GM21526 (cell line): ENCODE results near the gene TRAPPC11.
A peak's percentile ranks its signal among the peaks of the same experiment; 100 is the strongest.

ENCODE experiments used
- ATAC-seq: cut with Tn5 transposase; IDR thresholded peaks from one replicate; pipeline ENCODE4 v1.9.1; 2021; ENCODE audit warnings: moderate library complexity; ENCODE audit not compliant: unreplicated experiment, low FRiP score

TRAPPC11 gene

DNA sequence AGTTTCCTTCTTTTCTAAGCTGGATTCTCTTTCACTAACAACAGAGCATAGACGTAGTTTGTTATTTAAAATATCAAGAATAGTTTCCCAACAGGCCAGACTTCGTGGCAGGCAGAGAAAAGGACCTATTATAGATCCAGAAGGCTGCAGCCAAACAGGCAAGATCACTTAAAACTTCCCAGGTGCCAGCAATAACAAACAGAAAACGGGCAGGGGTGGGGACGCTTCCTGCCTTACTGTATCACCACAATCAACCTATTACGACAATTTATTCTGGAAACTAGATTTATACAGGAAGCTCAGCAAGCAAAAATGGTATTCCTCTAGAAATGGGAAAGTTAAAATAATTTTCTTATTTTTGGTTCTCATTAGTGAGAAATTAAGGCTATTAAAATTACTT lies 22.2 kb upstream of the TRAPPC11 start:
- no peak for ATAC-seq

DNA sequence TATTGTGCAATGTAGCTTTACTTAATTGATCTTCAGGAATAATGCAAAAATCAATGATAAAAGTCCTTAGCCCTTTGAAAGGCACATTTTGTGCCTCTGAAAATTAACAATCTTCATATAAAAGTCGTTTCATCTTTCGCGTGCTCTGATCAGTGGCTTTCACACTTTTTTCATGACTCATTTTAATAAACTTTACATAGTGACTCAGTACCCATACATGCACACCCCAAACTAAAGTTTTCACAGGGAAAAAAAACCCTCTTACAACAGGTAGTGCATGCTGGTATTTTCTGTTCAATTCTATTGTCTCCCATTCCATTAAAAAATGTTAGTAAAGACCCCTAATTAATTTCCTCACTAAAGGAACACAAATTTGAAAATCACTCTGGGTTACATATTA lies 21.6 kb upstream of the TRAPPC11 start:
- ATAC-seq = no peak

DNA sequence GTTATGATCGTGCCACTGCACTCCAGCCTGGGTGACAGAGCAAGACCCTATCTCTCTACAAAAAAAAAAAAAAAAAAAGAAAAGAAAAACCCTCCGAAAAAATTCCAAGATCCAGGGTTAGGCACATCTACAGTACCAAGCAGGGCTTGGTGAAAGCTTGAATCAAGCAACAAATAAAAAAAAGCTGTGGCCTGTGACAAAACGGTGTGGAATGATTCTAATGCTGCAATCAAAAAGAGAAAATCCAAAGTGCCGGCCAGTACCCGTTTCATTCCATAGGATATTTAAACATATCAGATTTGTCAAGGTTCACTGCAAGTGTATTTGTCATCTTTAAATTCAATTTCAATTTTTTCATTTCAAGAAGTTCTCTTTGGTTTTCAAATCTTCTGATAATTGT lies 20.7 kb upstream of the TRAPPC11 start:
- no peak for ATAC-seq

DNA sequence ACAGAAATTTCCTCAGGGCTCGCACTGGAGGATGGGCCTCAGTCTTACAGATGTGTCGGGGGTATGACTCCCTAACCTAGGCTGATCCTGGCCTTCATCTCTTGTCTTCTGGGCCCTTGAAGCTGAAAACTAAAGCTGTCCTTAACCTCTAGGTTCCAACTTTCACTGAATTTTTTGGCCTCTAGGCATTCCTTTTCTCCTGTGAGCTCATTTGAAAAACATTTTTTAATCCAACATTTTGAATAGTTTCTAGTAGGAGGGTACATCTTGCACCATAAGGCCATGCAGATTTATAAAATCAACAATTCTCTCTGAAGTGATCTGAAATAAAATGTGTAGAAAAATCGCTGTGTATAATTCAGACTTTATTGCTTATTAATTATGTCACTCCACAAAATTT lies 19.8 kb upstream of the TRAPPC11 start:
- no peak for ATAC-seq

DNA sequence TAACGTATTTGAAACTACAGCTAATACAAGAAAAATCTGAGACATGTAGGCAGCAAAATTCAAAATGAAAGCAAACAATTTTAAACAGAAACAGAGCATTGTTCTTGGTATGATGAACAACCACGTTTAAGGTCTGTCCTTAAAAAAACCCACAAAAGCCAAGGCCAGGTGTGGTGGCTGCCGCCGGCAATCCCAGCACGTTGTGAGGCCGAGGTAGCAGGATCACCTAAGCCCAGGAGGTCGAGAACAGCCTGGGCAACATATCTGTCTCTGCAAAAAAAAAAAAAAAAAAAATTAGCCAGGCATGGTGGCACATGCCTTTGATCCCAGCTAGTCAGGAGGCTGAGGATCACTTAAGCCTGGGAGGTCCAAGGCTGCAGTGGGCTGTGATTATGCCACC lies 13.8 kb upstream of the TRAPPC11 start:
- ATAC-seq = no peak

DNA sequence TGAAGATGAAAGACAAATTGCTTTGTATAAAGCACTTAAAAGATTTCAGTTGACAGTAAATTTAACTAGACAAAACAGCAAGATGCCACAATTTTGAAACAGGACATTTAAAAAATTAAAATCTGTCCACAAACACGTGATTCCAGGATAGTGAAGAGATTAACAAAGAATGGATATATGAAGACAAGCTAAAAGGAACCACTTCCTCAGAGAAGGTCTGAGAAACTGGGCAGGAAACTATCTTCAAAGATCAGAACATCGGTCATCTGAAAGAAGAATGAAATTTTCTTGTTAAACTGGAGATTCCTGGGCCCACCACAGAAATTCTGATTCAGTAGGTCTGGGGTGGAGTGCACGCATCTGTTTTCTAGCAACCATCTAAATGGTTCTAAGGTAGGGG lies 1.5 kb upstream of the TRAPPC11 start:
- no peak for ATAC-seq

DNA sequence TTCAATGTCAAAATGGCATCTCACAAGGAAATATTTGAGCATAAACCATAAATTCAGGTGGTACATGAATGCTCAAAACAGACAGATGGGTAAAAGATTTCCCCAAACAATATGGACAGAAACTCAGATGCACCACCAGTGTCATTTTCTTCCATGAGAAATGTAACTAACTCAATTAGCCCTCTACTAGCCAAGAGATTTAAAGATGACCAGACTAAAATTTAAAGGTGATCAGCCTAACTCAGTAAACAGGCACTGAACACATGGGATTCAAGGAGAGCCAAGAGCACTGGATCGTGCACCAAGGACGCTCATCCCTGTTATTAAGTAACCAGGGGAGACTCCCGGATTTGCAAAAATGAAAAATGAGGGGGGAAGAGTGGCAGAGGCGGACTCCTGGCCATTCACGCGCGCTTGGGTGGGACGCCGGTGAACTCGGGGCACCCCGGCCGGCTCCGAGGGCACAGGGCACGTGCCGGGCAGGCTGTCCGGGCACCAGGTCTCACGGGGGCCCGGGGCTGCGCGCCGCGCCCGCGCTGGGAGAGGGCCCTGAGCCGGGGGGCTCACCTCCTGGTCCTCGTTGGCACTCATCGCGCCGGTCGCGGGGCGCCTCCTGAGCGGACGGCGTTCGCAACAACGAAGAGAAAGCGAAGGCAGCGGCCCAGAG lies 598 bp upstream of the TRAPPC11 start:
- ATAC-seq = peak; percentile 29

DNA sequence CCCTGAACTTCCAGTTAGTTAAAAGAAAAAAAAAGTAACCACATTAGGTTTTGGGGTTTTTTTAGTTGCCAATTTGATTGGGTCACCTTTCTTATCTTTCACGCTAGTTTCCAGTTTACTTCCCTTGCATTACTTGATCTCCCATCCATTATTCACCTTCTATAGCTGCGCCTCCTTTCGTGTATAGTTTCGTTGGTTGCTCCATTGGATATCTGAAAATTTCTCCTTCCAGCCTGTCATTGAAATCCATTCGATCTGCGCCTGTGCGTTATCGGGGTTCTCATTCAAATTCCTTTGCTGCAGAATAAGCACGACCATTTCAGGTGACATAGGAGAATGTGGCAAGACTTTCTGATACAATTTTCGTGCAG lies 764 bp downstream of the TRAPPC11 start:
- no peak for ATAC-seq

DNA sequence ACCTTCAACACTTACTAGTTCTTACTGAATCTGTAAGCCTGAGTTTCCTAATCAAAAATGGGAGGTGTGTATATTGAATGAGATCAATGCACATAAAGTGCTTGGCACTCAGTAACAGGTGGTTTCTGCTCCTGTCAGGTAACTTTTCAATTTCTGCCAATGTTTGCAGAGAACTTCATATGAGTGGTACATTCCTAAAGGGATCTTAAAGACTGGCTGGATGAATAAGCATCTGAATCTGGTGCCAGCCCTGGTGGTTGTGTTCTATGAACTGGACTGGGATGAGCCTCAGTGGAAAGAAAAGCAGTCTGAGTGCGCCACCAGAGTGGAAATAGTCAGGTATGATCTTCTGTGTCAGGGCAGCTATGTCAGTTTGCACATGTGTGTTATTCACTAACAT lies 7.0 kb downstream of the TRAPPC11 start:
- ATAC-seq = no peak

DNA sequence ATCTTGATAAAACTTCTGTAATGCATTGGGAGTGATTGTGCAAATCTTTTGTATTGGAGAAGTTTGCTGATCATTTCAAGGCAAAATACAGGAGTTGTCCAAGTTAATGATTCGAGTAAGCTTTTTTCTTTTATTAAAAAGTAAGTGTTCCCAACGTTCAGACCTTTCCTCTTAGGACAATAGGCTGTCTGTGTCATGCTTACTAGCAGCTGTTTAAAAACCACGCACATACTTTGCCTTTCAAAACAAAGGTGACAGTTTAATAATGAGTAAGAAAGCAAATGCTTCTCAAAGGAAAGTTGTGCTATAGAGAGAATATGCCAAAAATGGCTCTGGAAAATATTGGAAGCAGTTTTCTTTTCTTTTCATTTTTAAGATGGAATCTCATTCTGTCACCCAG lies 11.2 kb downstream of the TRAPPC11 start:
- no peak for ATAC-seq

DNA sequence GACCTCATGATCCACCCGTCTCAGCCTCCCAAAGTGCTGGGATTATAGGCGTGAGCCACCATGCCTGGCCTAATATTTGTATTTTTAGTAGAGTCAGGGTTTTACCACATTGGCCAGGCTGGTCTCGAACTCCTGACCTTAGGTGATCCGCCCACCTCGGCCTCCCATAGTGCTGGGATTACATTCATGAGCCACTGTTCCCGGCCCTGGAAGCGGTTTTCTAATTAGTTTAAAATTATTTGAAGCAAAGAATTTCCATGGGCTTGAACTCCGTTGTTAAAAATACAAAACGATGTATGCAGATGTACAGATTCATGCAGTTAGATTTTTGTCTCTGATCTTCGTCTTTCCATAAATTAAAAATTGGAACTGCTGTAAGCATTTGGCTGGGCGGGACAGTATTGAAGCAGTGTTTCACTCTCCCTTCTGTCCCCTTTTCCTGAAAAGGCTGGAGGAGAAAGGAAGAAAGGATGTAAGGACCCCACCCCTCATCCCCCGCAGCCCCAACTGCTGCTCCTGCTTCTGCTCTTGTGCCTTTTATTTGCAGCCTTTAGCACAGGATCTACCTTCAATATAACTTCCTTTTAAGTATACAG lies 12.0 kb downstream of the TRAPPC11 start:
- ATAC-seq = no peak

DNA sequence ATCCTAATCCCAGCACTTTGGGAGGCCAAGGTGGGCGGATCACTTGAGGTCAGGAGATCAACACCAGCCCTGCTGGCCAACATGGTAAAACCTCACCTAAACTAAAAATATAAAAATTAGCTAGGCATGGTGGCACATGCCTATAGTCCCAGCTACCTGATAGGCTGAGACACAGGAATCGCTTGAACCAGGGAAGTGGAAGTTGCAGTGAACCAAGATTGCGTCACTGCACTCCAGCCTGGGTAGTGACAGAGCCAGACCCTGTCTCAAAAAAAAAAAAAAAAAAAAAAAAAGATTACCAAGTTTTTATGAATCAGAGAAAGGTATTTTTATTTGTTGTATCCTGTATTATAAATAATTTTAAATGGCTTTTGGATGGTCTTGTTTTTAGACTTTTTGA lies 15.1 kb downstream of the TRAPPC11 start:
- ATAC-seq = no peak

DNA sequence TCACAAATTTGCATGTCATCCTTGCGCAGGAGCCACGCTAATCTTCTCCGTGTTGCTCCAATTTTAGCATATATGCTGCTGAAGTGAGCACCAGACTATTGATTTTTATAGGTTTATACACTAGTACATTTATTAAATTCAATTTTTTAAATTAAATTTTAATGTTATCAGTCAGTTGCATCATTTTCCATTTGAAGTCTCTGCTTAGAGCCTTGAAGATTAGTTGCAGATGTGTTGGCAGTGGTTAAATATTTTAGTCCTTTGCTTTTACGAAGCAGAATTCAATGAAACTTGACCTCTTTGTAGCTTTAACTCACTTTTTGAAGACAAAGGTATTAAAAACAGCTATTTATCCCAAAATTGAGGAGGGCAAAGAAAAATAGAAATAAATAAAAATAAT lies 16.5 kb downstream of the TRAPPC11 start:
- no peak for ATAC-seq

DNA sequence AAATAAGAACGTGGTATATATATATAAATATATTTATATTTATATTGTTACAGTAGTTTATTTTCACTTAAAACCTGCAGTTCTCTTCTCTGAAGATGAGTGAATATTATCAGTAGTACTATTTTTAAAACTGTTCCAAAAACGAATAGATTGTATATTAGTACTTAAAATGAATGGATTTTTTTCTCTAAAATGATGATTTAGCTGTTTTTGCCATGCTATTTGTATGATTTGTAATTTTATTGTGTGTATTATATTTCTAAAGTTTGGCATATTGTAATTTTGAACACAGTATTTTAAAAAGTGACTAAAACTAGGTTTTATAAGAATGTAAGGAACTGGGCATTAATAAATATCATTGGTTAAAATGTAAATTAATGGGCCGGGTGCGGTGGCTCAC lies 22.0 kb downstream of the TRAPPC11 start:
- ATAC-seq = no peak

DNA sequence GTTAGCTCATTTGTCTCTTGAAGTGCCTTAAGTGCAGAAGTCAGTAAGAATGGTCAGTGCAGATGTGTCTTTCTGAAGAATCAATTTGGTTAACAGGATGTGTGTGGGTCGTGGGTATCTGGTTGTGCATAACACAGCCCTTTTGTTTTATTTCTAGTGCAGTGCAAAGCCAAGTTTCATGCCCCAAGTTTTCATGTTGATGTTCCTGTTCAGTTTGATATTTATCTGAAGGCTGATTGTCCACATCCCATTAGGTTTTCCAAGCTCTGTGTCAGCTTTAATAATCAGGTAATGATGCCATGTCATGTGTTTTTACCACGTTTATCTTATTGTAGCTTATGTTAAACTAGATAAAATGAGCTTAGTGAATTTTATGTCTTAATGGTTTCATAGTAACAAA lies 27.4 kb downstream of the TRAPPC11 start:
- ATAC-seq = no peak

DNA sequence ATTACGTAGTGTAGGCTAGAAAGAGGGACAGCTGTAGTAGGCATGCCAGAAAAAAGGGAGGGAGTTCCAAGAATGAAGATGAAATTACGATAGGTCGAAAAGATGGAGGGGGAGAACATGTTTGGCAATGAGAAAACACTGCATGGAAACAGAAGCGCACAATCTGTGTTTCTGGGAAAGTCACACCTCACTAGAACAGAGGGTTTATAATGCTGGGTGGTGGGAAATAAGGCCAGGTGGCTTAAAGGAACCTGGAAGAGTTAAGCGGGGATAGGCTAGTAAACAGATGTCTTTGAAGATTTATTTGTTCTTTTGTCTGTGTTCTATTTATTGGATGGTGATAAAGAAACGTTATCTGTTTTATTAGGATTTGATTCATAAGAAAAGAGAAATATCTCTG lies 29.1 kb downstream of the TRAPPC11 start:
- no peak for ATAC-seq

DNA sequence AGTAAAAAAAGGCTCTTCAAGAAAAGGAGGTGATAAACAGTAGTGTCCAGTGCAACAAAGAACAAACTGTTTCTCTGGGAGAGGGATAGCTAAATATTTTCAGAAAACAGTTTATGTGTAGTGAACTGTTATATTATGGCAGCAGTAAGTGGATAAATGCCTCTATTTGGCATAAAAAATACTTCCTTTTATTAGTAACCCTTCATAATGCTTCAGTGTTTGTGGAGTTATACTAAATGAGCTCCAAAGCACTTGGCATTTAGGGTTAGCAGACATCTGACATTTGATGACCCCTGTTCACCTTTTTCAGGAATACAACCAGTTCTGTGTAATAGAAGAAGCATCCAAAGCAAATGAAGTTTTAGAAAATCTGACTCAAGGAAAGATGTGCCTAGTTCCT lies 31.9 kb downstream of the TRAPPC11 start:
- ATAC-seq = no peak

DNA sequence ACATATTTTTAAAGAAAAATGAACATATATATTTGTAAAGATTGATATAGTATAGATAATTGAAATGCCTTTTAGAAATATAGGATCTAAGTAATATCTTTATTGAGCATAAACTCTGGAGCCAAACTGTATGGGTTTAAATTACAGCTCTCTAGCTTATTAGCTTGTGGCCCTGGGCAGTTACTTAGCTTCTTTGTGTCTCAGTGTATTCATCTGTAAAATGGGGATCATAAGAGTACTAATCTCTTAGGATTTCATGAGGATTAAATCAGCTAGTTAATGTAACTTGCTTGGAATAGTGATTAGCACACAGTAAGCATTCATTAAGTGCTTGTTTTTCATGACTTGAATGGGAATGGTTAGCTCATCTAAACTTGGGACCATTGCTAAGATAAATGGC lies 32.8 kb downstream of the TRAPPC11 start:
- ATAC-seq = no peak

DNA sequence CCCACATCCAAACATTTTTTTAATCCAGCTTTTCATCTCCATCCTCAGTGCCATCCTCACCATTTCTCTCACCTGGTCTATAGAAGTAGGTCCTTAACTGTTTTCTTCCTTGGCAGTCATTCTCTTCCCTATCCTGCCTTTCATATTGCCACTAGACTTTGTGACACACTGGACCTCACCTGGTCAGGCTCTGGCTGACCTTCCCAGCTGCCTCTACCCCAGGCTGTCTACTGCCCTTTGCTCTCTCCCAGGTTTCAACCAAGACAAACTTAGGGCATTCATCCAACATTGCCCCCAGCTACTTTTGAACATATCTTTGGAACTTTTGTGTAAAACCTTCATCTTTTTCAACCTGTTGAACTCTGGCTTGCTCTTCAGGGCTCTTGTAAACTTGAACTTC lies 39.8 kb downstream of the TRAPPC11 start:
- ATAC-seq = no peak

DNA sequence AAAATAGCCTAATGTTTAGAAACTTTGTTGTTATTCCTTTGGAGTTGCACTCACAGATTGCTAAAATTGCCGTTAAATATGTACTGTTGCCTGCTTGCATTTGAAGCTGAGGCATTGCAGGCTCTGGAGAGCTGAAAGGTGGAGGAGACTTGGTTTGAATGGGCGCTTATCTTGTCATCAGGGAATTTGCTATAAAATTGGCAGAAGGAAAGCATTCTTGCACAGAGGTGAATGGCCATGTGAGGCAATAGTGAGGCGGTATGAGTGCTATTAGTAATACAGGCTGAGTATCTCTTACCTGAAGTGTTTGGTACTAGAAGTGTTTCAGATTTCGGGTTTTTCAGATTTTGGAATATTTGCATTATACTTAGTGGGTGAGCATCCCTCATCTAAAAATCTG lies 41.3 kb downstream of the TRAPPC11 start:
- no peak for ATAC-seq

DNA sequence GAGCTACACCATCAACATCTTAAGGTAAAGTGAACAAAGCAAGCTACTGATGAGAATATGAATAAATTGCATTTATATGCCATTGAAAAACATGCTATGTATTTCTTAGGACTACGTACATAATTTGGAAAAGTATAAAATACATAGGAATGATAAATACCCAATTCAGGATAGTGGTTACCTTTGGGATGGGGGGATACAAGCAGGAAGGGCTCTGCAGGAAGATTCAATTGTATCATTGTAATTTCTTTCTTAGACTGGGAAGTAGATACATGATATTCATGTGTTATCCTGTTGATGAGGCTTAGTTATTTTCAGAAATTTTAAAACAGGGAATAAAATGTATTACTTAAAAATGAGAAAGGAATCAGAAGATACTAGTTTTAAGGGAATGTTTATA lies 43.4 kb downstream of the TRAPPC11 start:
- no peak for ATAC-seq

DNA sequence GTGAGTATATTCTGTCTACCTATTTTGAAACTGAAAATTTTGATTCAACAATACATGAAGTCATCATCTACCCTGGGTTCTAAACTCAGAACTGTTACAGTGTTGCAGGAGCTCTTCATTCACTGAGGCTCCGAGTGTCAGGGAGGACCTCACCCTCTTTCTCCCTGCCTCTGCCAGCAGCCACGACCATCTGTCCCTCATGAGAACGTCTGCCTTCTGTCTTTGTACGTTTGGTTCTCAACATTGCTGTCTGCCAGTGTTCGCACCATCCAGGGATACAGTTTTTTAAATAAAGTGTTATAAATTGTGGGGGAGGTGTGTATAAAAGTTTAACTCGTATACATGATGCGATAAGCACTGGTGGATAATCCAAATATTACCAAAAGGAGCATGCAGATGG lies 55.5 kb downstream of the TRAPPC11 start:
- ATAC-seq = no peak

DNA sequence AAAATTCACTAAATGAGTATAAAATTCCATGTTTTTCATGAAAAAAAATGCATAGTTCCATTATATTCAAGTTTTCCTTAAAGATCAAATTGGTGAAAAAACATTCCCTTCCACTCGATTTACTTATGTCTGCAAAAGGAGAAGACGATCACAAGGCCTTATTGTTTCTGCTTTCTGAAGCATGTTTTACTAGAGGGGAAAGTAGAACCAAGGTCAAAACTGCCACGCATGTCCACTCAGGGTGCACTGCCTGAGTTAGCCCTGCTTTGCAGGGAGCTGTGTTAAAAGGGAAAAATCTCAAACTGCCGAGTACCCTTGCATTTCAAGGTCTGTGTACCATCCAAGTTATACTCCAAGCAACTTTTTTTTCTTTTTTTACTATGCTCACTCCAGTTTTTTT lies 57.2 kb downstream of the TRAPPC11 start:
- ATAC-seq = no peak
